ENCODE data around the gene PACC1. TPM values are rescaled to one million over a fixed set of nuclear protein-coding genes. Genes with fewer than 3 reads are reported as not detected.

PACC1 gene
- total and polyA plus RNA-seq, 2 donors (not counting 3 experiments of a cell fraction or from before 2014, with no cell fraction given) = 21.0 to 22.3 TPM

- no peak for FAIRE-seq
- intact Hi-C loops (cut with micrococcal nuclease) = loop anchor here (5.0 kb wide), 1 partner anchor 685 kb away; no protein-coding TSS in a partner anchor
- peaks cover 0 to 12% of the 10 kb centered on the region in 2 experiments for H3K36me3 ChIP-seq (ENCODE audit: control insufficient read depth in 2 of 2, extremely low read depth in 1 of 2, insufficient read depth in 2 of 2, low read length in 2 of 2)
- no peaks in the 10 kb centered on the region for H3K9me1 ChIP-seq (replicated peaks; ENCODE audit: control insufficient read depth, extremely low read depth, insufficient read depth, low read length)
- POLR2A ChIA-PET = no interaction called here
- H3K4me3 ChIP-seq (replicated peaks in 1 of 3; ENCODE audit: insufficient read depth in 1 of 3, low read depth in 1 of 3, low read length in 3 of 3) = no peak overlapping the region
- H3K9me3 ChIP-seq (replicated peaks; ENCODE audit: control insufficient read depth, insufficient read depth, low read length) = no peaks in the 10 kb centered on the region
- H3K9ac ChIP-seq (replicated peaks; ENCODE audit: extremely low read depth, insufficient read depth, low read length) = no peak overlapping the region
- H2AFZ ChIP-seq (ENCODE audit: low read depth, low read length) = no peak overlapping the region
- no peaks in the 10 kb centered on the region for H3K27me3 ChIP-seq (ENCODE audit: control insufficient read depth in 2 of 2, insufficient read depth in 2 of 2, low read length in 2 of 2)
- no peaks in the 10 kb centered on the region for H3K4me1 ChIP-seq (ENCODE audit: control insufficient read depth, extremely low read depth, insufficient read depth, low read length)
- dilution Hi-C loops (cut with MboI; ENCODE audit: extremely low pct_ligation_motif_present, low sequenced_read_pairs) = no loop called here
- BruUV-seq (replicated peaks) = no TSS peak
- H3K4me2 ChIP-seq (ENCODE audit: insufficient read depth, low read length) = no peak overlapping the region
- no peak for TF ChIP-seq JUN (IDR thresholded peaks at IDR 0.05; ENCODE audit: borderline replicate concordance, insufficient read depth, insufficient read length, low read depth)
- no peak for TF ChIP-seq MAX (IDR thresholded peaks at IDR 0.05; ENCODE audit: insufficient read depth, insufficient read length)
- TF ChIP-seq EZH2 (IDR thresholded peaks at IDR 0.05; ENCODE audit: borderline replicate concordance, low read depth, low read length, severe bottlenecking) = no peak
- TF ChIP-seq GATA2 (IDR thresholded peaks at IDR 0.05; ENCODE audit: insufficient read depth, insufficient read length, low read depth, low read length) = no peak
- TF ChIP-seq POLR2AphosphoS5 (IDR thresholded peaks at IDR 0.05; ENCODE audit: insufficient read depth, low read depth, low read length) = no peak
- no peak for TF ChIP-seq POLR2A (IDR thresholded peaks at IDR 0.05; ENCODE audit: low read depth, low read length)
- TF ChIP-seq FOS (IDR thresholded peaks at IDR 0.05; ENCODE audit: borderline replicate concordance, insufficient read depth, low read length) = no peak
- TF ChIP-seq, protein P1, sequence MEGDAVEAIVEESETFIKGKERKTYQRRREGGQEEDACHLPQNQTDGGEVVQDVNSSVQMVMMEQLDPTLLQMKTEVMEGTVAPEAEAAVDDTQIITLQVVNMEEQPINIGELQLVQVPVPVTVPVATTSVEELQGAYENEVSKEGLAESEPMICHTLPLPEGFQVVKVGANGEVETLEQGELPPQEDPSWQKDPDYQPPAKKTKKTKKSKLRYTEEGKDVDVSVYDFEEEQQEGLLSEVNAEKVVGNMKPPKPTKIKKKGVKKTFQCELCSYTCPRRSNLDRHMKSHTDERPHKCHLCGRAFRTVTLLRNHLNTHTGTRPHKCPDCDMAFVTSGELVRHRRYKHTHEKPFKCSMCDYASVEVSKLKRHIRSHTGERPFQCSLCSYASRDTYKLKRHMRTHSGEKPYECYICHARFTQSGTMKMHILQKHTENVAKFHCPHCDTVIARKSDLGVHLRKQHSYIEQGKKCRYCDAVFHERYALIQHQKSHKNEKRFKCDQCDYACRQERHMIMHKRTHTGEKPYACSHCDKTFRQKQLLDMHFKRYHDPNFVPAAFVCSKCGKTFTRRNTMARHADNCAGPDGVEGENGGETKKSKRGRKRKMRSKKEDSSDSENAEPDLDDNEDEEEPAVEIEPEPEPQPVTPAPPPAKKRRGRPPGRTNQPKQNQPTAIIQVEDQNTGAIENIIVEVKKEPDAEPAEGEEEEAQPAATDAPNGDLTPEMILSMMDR (IDR thresholded peaks at IDR 0.05; ENCODE audit: extremely low read depth in 1 of 2, insufficient read depth in 1 of 2, low read depth in 1 of 2, low read length in 2 of 2) = no peak
- no peak for TF ChIP-seq MYC (IDR thresholded peaks at IDR 0.05; ENCODE audit: low read depth, low read length)
- CTCF ChIA-PET = interaction anchor here (1.0 to 6.6 kb wide), 9 partner anchors 11 to 686 kb away, joined by 3 to 148 read pairs (median 24); partner anchors contain the start of genes DTL and INTS7
- no peaks in the 10 kb centered on the region for H4K20me1 ChIP-seq (replicated peaks; ENCODE audit: control insufficient read depth, extremely low read depth, insufficient read depth, low read length)
- no peaks in the 10 kb centered on the region for H3K79me2 ChIP-seq (ENCODE audit: control insufficient read depth, insufficient read depth, low read length)
- DNase-seq (ENCODE audit: low read depth, low spot score) = no peak
- H3K27ac ChIP-seq (ENCODE audit: insufficient read depth, low read depth, low read length) = no peak overlapping the region
These were observed 47.8 kb downstream of the PACC1 start for GRCh38 chr1:212366901-212367300.
